Dedifferentiated amniotic fluid mesenchymal stem cell (primary cell): ENCODE measurements around the gene DYTN.

Experiments used
- DNase-seq: peaks from one replicate; pipeline ENCODE4 v3.0.0-alpha.2; 2016; ENCODE audit errors: extremely low spot score

The DYTN gene

GRCh38 chr2:206614811-206615210, 103.4 kb downstream of the DYTN start:
- no peak for DNase-seq

DNA sequence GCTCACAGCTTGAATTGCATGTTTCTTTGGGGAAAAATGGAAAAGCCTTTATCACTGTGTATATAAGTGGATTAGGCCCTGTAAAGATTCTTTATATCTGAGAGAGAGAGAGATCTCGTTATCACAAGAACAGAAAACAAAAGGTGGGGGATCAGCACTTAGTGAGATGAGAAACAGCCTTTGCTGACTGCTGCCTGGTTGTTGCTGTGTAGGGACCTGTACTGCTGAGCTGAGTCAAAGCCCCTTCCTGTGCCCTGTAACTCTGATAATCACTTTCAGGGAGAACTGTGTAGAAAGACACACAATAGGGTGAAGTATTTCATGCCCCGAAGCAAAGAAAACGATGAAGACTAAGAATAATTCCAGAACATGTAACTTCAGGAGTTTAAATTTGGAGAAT, 106.5 kb downstream of the DYTN start:
- no peak for DNase-seq

DNA sequence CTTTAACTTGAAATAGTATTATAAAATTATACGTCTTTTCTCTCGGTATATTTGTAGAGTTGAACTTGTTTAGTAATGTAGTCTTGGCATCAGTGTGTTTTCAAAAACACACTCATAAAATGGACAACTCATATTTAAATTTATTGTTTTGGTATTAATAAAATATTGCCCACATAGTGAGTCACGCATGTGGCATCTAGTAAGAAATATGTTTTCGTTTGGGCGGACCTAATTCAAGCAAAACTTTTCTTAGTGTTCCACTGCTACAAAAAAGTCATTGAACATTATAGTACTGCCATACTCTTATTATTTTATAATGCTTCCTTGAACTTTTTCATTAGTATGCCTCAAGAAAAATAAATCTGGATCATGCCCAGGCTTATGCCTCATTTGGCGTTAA, 107.0 kb downstream of the DYTN start:
- no peak for DNase-seq

GRCh38 chr2:206610451-206610850, 107.7 kb downstream of the DYTN start:
- DNase-seq = no peak

GRCh38 chr2:206603243-206603642, 115.0 kb downstream of the DYTN start:
- DNase-seq = no peak
